Lower lobe of right lung (tissue), 1 donor: ENCODE results near the gene ARIH1. TPM values are rescaled to one million over a fixed set of nuclear protein-coding genes. Genes with fewer than 3 reads are reported as not detected.

Experiments
- total RNA-seq: library from RNA; stranded (reverse); fragmentation: NEBNext Ultra II Directional; extraction: Animal tissue kit (Norgen Biotek cat#: 25700); gene quantifications from one replicate; pipeline ENCODE4 v1.2.1, GENCODE V29; 2021
- donor health status: DM: no; HTN: yes; CAD: no; lungs with severe emphysema.

Gene ARIH1
- total RNA-seq, 1 donor from 2014 or later, result 149 TPM

Other genes starting within 250 kb of the ARIH1 start
- gene PKM, start 243.1 kb upstream of the ARIH1 start, total RNA-seq, result 443 TPM
- 72.2 TPM for gene PARP6, start 201.8 kb upstream of the ARIH1 start, total RNA-seq
- 5.7 TPM for gene CELF6, start 154.2 kb upstream of the ARIH1 start, total RNA-seq
- 219 TPM for gene HEXA, start 98.3 kb upstream of the ARIH1 start, total RNA-seq
- gene TMEM202, start 76.0 kb upstream of the ARIH1 start, total RNA-seq, result not detected
- gene GOLGA6B, start 180.4 kb downstream of the ARIH1 start, total RNA-seq, result not detected
- gene HIGD2B, start 211.9 kb downstream of the ARIH1 start, total RNA-seq, result not detected
- gene BBS4, start 211.9 kb downstream of the ARIH1 start, total RNA-seq, result 18.5 TPM